Glomerular endothelial cell (primary cell): ENCODE data around the gene CD300C. TPM values are rescaled to one million over a fixed set of nuclear protein-coding genes. Genes with fewer than 3 reads are reported as not detected.
"Not testable (repeated sequence)": the region's sequence is repeated elsewhere in the genome, so short reads cannot be mapped to it uniquely, and the experiment has no call there.

Experiments used
- DNase-seq: peaks from one replicate; pipeline ENCODE4 v3.0.0-alpha.2; 2011; ENCODE audit warnings: low read depth, low spot score; ENCODE audit errors: extremely low read depth
- total RNA-seq: library from RNA; depleted of rRNA; stranded (reverse); fragments of >200 nt; gene quantifications from 2 replicates; pipeline ENCODE4 v1.2.3, GENCODE V29; 2015

Gene CD300C
- total RNA-seq, 1 donor from 2014 or later, result not detected

GRCh38 chr17:74536890-74537289, 9.0 kb downstream of the CD300C start:
- no peak for DNase-seq

- DNase-seq, result no peak
These were observed 13.8 kb downstream of the CD300C start for GRCh38 chr17:74532115-74532514.

GRCh38 chr17:74531231-74531761, 14.6 kb downstream of the CD300C start, which contains the start of gene CD300LB:
Gene CD300LB, minus strand, starts transcription at chr17:74531475. Its CDS starts 125 bp downstream, at chr17:74531350.
- no peak for DNase-seq

GRCh38 chr17:74530831-74531150, 15.1 kb downstream of the CD300C start:
- DNase-seq, result no peak

GRCh38 chr17:74529243-74529642, 16.7 kb downstream of the CD300C start:
- DNase-seq, result no peak

GRCh38 chr17:74528491-74529199, 17.3 kb downstream of the CD300C start:
- DNase-seq, result no peak

GRCh38 chr17:74527756-74528155, 18.2 kb downstream of the CD300C start:
- DNase-seq, result no peak

- no peak for DNase-seq
These were observed 18.8 kb downstream of the CD300C start for GRCh38 chr17:74527081-74527480.

- no peak for DNase-seq
These were observed 19.2 kb downstream of the CD300C start for GRCh38 chr17:74526681-74527080.

GRCh38 chr17:74525781-74526288, 20.1 kb downstream of the CD300C start:
- no peak for DNase-seq

GRCh38 chr17:74525465-74525725, 20.5 kb downstream of the CD300C start:
- DNase-seq, result no peak

- no peak for DNase-seq
These were observed 21.1 kb downstream of the CD300C start for GRCh38 chr17:74524653-74525464.

GRCh38 chr17:74523308-74523707, 22.6 kb downstream of the CD300C start:
- DNase-seq, result no peak

GRCh38 chr17:74522381-74523105, 23.4 kb downstream of the CD300C start:
- no peak for DNase-seq

- DNase-seq, result no peak
These were observed 24.2 kb downstream of the CD300C start for GRCh38 chr17:74521701-74522201.

- DNase-seq, result no peak
These were observed 25.0 kb downstream of the CD300C start for GRCh38 chr17:74520790-74521480.

GRCh38 chr17:74520016-74520434, 25.9 kb downstream of the CD300C start:
- no peak for DNase-seq

- DNase-seq, result not testable (repeated sequence)
These were observed 27.4 kb downstream of the CD300C start for GRCh38 chr17:74518413-74518981.

GRCh38 chr17:74516561-74517328, 29.2 kb downstream of the CD300C start:
- no peak for DNase-seq
